CD1c-positive myeloid dendritic cell (primary cell): ENCODE results near the gene EPM2AIP1.
"Not testable (repeated sequence)": the region's sequence is repeated elsewhere in the genome, so short reads cannot be mapped to it uniquely, and the experiment has no call there.

Experiments
- DNase-seq: peaks from one replicate; pipeline ENCODE4 v3.0.0-alpha.2; 2016; ENCODE audit errors: extremely low spot score

Gene EPM2AIP1

DNA sequence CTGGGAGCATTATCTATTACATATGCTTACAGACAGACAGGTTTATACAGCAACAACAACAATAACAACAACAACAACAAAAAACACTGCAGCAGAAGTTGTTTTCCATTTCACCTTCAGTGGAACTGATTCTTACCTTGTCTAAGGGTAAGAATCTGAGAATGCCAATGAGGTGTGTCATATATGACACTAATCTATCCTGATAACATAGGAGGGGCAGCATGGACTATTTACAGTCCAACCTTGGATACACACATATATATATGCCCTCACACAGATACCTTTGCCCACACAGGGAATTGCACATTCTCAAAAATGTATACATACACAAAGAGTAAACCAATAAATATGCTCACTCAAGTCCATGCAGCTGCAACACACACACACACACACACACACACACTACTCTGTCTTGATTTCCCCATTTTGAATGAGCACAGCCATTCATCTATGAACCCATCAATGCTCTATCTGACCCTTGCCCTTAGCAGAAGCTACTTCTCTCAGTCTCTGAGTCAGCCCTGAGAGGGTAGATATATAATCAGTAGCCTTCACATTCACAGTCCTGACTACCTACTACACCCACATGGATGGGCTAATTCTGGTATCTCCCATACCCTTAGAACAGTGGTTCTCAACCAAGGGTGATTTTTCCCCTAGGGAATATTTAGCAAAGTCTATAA, 38.3 kb downstream of the EPM2AIP1 start:
- no peak for DNase-seq

DNA sequence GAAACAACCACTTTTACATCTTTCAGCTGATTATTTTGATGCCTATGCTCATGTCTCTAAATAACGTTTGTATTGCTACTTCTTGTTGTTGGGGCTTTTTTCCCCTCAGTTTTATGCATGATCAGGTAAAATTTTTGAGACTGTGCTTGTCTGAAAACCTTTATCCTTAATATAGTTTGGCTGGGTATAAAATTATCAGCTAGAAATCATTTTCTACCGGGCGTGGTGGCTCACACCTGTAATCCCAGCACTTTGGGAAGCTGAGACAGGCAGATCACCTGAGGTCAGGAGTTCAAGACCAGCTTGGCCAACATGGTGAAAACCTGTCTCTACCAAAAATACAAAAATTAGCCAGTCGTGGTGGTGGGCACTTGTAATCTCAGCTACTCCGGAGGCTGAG, 45.1 kb downstream of the EPM2AIP1 start:
- DNase-seq, result not testable (repeated sequence)

DNA sequence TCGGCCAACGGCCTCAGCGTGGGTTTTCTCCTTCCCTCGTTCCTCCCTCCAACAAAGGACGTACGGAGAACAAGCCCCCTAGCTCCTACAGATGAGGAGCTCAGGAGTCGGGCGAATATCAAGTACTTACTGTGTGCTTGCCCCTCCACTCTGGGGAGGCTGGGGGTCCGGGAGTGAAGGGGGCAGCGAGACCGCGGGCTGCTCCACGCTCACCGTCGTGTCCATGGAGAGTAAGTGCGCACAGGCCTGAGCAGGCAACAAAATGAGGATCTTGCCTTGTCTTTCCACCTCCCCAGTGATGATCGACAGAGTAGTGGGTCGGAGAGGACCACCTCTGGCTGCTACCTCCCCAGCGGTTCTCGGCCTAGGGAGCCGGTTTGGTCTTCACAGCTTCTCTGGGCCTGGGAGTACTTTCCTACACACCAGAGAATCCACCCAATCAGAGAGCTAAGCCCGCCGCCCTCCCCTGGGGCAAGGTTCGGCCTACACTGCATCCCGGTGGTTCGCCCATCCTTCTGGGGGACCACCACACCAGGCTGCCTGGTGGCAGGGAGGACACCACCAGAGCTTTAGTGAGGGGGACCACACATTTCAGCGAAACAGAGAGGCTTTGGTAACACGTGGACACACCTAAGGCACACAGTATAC, 47.5 kb downstream of the EPM2AIP1 start:
- DNase-seq, result no peak

GRCh38 chr3:36944641-36945270, 48.2 kb downstream of the EPM2AIP1 start, which contains the start of gene TRANK1:
Gene TRANK1, minus strand, starts transcription at chr3:36945054. Its CDS starts 245 bp downstream, at chr3:36944809.
- peak; percentile 87 for DNase-seq

DNA sequence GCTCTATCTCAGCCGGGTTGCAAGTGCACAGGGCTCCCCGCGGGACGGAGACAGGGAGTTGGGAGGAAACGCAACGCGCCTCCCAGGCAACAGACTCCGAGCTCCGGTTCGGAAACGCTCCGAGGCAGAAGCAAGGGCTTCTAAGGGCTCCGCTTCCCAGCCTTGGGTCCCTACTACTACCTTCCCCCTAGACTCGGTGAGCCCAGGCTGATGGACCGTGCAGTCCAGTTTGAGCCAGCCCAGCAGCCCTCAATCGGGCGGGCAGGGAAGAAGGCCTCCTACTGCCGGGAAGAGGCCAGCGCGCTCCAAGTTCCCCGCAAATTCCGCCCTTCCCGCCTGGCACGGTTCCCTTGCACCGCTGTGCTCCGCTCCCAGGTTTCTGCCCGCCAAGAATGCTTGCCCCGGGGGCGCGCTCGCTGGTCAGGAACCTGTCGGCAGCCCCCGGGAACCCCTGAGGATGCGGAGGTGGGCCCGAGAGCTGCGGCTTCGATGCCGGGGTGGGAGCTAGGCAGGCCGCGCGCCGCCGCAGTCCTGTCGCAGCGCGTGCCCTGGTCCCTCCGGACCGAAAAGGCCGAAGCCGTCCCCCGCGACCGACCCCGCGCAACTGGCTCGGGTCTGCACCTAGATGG, 48.8 kb downstream of the EPM2AIP1 start:
- peak; percentile 41 for DNase-seq

DNA sequence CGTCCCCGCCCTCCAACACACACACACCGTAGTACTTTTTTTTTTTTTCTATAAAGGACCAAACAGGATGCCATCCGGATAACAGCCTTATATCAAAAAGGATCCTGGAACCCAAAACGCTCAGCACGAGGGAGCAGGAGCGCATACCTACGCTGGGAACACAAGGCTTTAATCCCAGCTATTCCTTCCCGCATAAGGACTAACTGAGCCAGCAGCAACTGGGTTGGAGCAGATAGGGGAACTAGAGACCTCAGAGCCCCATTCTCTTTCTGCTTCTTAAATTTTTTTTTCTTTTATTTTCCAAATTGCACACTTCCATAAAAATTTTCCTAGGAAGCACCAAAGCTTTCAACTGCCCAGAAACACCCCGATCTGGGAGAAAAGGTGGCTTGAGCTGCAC, 49.3 kb downstream of the EPM2AIP1 start:
- DNase-seq, result peak; percentile 14

- no peak for DNase-seq
These were observed 50.2 kb downstream of the EPM2AIP1 start for GRCh38 chr3:36942638-36943248.

DNA sequence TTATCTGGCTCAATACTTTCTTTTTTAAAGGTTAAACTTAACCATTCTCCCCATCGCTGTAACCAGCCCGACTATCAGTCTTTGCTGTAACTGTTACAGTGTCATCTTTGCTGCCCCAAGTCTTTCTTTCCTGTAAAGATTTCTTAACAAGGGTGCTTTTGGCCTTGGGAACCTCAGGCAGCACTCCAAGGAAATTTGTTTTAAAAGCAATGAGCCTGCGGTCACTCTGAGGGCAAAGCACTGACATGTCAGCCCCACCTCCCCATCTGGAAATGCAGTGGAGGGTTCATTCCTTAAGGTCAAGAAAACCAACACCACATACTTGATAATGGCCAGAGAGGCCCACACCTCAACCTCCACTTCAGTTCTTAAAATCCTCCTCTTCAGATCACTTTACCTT, 51.3 kb downstream of the EPM2AIP1 start:
- DNase-seq, result no peak

DNA sequence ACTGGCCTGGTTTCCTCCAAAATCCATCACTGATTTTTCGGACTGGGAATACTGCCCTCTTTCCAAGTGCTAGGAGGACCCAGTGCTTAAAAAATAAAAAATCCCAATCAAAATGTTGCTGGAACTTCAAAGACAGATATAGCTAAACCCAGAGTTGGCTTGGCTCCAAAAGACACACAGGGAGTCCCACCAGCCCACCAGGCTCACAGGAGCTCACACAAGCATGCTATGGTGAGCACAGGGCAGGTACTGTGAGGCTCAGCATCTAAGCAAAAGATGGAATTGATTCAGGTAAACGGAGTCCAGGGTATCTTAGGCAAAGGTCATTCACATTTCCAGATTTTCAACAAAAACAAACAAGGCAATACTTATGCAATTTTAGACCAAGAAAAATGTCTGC, 51.8 kb downstream of the EPM2AIP1 start:
- no peak for DNase-seq

- DNase-seq, result no peak
These were observed 55.4 kb downstream of the EPM2AIP1 start for GRCh38 chr3:36937492-36937891.
